Measurements from ENCODE around the gene WARS2.

- TF ChIP-seq CTCF (conservative IDR thresholded peaks at IDR 0.05; ENCODE audit: low read depth, low read length) (no peak), EZH2 (IDR thresholded peaks at IDR 0.05; ENCODE audit: borderline replicate concordance, low read depth, low read length, poor library complexity, severe bottlenecking) (no peak)
Observed at GRCh38 chr1:119090250-119090649, 50.2 kb downstream of the WARS2 start.
